Vagina (tissue), 2 donors: ENCODE results near the gene UTP18.

Experiments
- CTCF ChIP-seq, 3 experiments: fragments of 450-650 bp in 2 of 3; fragments of 200-600 bp in 1 of 3; sonication (generic) in 1 of 3; IDR thresholded peaks; one replicate each; pipeline ENCODE4 v1.5.1; 2017 to 2019; ENCODE audit warnings: antibody characterized with exemption in 3 of 3, mild to moderate bottlenecking in 2 of 3, moderate library complexity in 2 of 3
- POLR2AphosphoS5 ChIP-seq, 2 donors: sonication (generic); formaldehyde crosslinking; IDR thresholded peaks; one replicate each; pipeline ENCODE4 v1.9.0; 2017; ENCODE audit warnings: antibody characterized with exemption in 2 of 2, mild to moderate bottlenecking in 2 of 2, low read depth in 1 of 2; ENCODE audit not compliant: insufficient read depth in 1 of 2

DNA sequence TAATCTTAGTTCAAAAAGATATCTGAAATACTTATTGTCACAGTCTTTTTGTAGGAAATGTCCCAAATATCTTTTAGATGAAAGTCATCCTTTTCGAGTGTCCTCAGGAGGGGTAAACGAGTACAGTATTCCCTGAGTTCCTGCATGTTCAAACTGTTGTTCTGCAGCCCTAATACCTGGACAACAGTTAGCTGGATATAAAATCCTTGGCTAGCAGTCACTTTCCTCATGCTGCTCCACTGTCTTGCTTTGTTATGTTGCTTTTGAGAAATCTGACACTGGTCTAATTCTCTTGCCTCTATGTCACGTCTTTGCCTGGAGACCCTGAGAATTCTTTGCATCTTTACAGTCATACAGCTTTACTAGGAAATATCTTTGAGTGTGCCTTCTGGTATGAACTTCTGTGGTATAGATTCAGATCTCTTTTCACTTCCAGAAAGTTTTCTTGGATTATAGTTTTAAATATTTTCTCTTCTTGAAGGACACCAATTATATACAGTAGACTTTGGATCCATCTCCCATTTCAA lies 10.0 kb upstream of the UTP18 start:
- TF ChIP-seq CTCF (IDR thresholded peaks at IDR 0.05) (no peak), POLR2AphosphoS5 (IDR thresholded peaks at IDR 0.05; ENCODE audit: insufficient read depth in 1 of 2, low read depth in 1 of 2) (no peak)
